CD4-positive, CD25-positive, alpha-beta regulatory T cell (primary cell): Measurements from ENCODE around the gene XRCC5. TPM values are rescaled to one million over a fixed set of nuclear protein-coding genes. Genes with fewer than 3 reads are reported as not detected.
A peak's percentile ranks its signal among the peaks of the same experiment; 100 is the strongest.

ENCODE experiments used
- ATAC-seq, 2 donors: fragments of 150-1000 bp; cut with Tn5 transposase; one replicate each; pipeline ENCODE4 v1.10.0; 2021; ENCODE audit warnings: low read depth in 2 of 2, moderate number of reproducible peaks in 2 of 2, moderate library complexity in 1 of 2
- DNase-seq, 3 donors: peaks; one replicate each; pipeline versions ENCODE4 v3.0.0 to v3.0.0-alpha.2; 2012 to 2022; ENCODE audit warnings: mixed read lengths in 1 of 3
- H3K27ac ChIP-seq: one replicate; pipeline ENCODE4 v1.7.0; 2013; ENCODE audit warnings: mild to moderate bottlenecking, low read length; ENCODE audit not compliant: insufficient read depth, poor library complexity, severe bottlenecking
- H3K27me3 ChIP-seq: one replicate; pipeline ENCODE4 v1.7.0; 2013; ENCODE audit warnings: low read length; ENCODE audit not compliant: control insufficient read depth, insufficient read depth
- H3K36me3 ChIP-seq: one replicate; pipeline ENCODE4 v1.7.0; 2013; ENCODE audit warnings: mild to moderate bottlenecking, low read length, moderate library complexity; ENCODE audit not compliant: control insufficient read depth, insufficient read depth
- H3K4me1 ChIP-seq: 2 replicates; pipeline ENCODE4 v1.7.0; 2013; ENCODE audit warnings: mild to moderate bottlenecking, low read length; ENCODE audit not compliant: insufficient read depth, control insufficient read depth, poor library complexity, severe bottlenecking
- H3K4me3 ChIP-seq: one replicate; pipeline ENCODE4 v1.7.0; 2013; ENCODE audit warnings: low read depth, mild to moderate bottlenecking, low read length, moderate library complexity
- H3K9me3 ChIP-seq, 2 experiments: 1 replicate in 1 of 2; 2 replicates in 1 of 2; pipeline ENCODE4 v1.7.0; 2013; ENCODE audit warnings: low read length in 2 of 2, mild to moderate bottlenecking in 1 of 2, moderate library complexity in 1 of 2; ENCODE audit not compliant: control insufficient read depth in 2 of 2
- H3K27ac Mint-ChIP-seq, 3 donors: one replicate each; pipeline ENCODE4 v1.8.0; 2020 to 2022; ENCODE audit warnings: mild to moderate bottlenecking in 3 of 3, mixed read lengths in 3 of 3, moderate library complexity in 2 of 3
- H3K27me3 Mint-ChIP-seq: one replicate; pipeline ENCODE4 v1.8.0; 2022; ENCODE audit warnings: mild to moderate bottlenecking, mixed read lengths
- H3K36me3 Mint-ChIP-seq: one replicate; pipeline ENCODE4 v1.8.0; 2020; ENCODE audit warnings: mixed read lengths
- H3K4me1 Mint-ChIP-seq, 4 donors: one replicate each; pipeline ENCODE4 v1.8.0; 2020 to 2022; ENCODE audit warnings: mixed read lengths in 4 of 4, mild to moderate bottlenecking in 1 of 4
- H3K4me3 Mint-ChIP-seq, 4 donors: one replicate each; pipeline ENCODE4 v1.8.0; 2020 to 2022; ENCODE audit warnings: mild to moderate bottlenecking in 4 of 4, mixed read lengths in 4 of 4, moderate library complexity in 3 of 4
- H3K9me3 Mint-ChIP-seq, 7 donors: one replicate each; pipeline ENCODE4 v1.8.0; 2020 to 2022; ENCODE audit warnings: mixed read lengths in 7 of 7, mild to moderate bottlenecking in 3 of 7, moderate library complexity in 2 of 7
- polyA plus RNA-seq, 4 donors: library from polyadenylated mRNA; unstranded; fragments of 300-500 nt; fragmentation: Illumina TruSeq; gene quantifications; one replicate each; pipeline ENCODE4 v1.2.3, GENCODE V29; 2021
- total RNA-seq: library from RNA; stranded (reverse); gene quantifications from one replicate; pipeline ENCODE4 v1.2.3, GENCODE V29; 2022

Gene XRCC5
- total and polyA plus RNA-seq, 5 donors from 2014 or later: 178 to 336 (median 272) TPM

GRCh38 chr2:216112926-216113325 lies 3.8 kb downstream of the XRCC5 start:
- Mint-ChIP-seq H3K4me3 (peak overlapping the region; percentile 12 to 95 (median 26)), H3K4me1 (peaks cover 46 to 92% (median 71%) of the 10 kb centered on the region in 4 donors), H3K27ac (peak overlapping the region; percentile 4 to 26 (median 21)), H3K27me3 (peaks cover 4% of the 10 kb centered on the region), H3K36me3 (peaks cover 54% of the 10 kb centered on the region), H3K9me3 (no peaks in the 10 kb centered on the region)
- DNase-seq: no peak
- peaks cover 80% of the 10 kb centered on the region for H3K4me1 ChIP-seq
- peak overlapping the region; percentile 22 for H3K4me3 ChIP-seq
- H3K27ac ChIP-seq: peak overlapping the region; percentile 7
- no peaks in the 10 kb centered on the region for H3K9me3 ChIP-seq
- peaks cover 54% of the 10 kb centered on the region for H3K36me3 ChIP-seq
- no peak for ATAC-seq
- no peaks in the 10 kb centered on the region for H3K27me3 ChIP-seq

DNA sequence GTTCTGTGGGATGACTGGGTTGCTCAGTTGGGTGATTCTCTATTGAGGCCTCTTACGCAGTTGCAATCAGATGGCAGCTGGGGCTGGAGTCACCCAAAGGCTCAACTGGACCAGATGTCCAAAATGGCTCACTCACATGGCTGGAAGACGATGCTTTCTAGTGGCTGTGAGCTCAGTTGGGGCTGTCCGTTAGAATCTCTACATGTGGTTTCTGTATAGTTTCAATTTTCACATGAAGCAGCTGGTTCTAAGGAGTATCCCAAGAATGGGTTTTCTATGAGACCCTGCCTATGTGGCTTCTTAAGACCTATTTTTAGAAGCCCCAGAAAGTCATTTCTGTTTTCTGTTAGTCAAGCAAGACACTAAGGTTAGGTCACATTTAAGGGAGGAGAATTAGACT lies 4.4 kb downstream of the XRCC5 start:
- peak overlapping the region in 3 of 4 donors; percentile 13 to 95 (median 23) for H3K4me3 Mint-ChIP-seq

GRCh38 chr2:216114382-216114713 lies 5.2 kb downstream of the XRCC5 start:
- ATAC-seq (no peak), DNase-seq (no peak)
- Histone ChIP-seq H3K4me1 (peaks cover 84% of the 10 kb centered on the region), H3K27ac (peak overlapping the region; percentile 68), H3K36me3 (peaks cover 68% of the 10 kb centered on the region), H3K4me3 (peak overlapping the region; percentile 7), H3K27me3 (no peaks in the 10 kb centered on the region), H3K9me3 (no peaks in the 10 kb centered on the region)
- H3K9me3 Mint-ChIP-seq: no peaks in the 10 kb centered on the region
- peak overlapping the region; percentile 95 to 98 (median 97) for H3K27ac Mint-ChIP-seq
- no peaks in the 10 kb centered on the region for H3K27me3 Mint-ChIP-seq
- H3K4me3 Mint-ChIP-seq: peak overlapping the region; percentile 87 to 97 (median 94)
- H3K36me3 Mint-ChIP-seq: peaks cover 60% of the 10 kb centered on the region
- H3K4me1 Mint-ChIP-seq: peaks cover 46 to 96% (median 73%) of the 10 kb centered on the region in 4 donors

More for the DNA sequence above, 4.4 kb downstream of the XRCC5 start:
- peaks cover 4% of the 10 kb centered on the region for H3K27me3 Mint-ChIP-seq
- H3K36me3 Mint-ChIP-seq: peaks cover 56% of the 10 kb centered on the region
- no peaks in the 10 kb centered on the region for H3K9me3 Mint-ChIP-seq
- peak overlapping the region; percentile 21 to 98 (median 83) for H3K27ac Mint-ChIP-seq
- ATAC-seq: no peak
- Histone ChIP-seq H3K36me3 (peaks cover 60% of the 10 kb centered on the region), H3K9me3 (no peaks in the 10 kb centered on the region), H3K4me3 (no peak overlapping the region), H3K27me3 (no peaks in the 10 kb centered on the region), H3K27ac (peak overlapping the region; percentile 7), H3K4me1 (peaks cover 85% of the 10 kb centered on the region)
- H3K4me1 Mint-ChIP-seq: peaks cover 46 to 95% (median 77%) of the 10 kb centered on the region in 4 donors
- DNase-seq: peak in 1 of 3 donors; percentile 36

- H3K4me3 ChIP-seq: peak overlapping the region; percentile 94
- H3K9me3 ChIP-seq: no peaks in the 10 kb centered on the region
- ATAC-seq (peak; percentile 81 to 87), DNase-seq (peak; percentile 96 to 99 (median 96))
- Mint-ChIP-seq H3K4me3 (peak overlapping the region; percentile 87 to 97 (median 94)), H3K27ac (peak overlapping the region; percentile 95 to 98 (median 97)), H3K36me3 (peaks cover 61% of the 10 kb centered on the region), H3K27me3 (no peaks in the 10 kb centered on the region), H3K4me1 (peaks cover 49 to 99% (median 75%) of the 10 kb centered on the region in 4 donors), H3K9me3 (no peaks in the 10 kb centered on the region)
- peaks cover 74% of the 10 kb centered on the region for H3K36me3 ChIP-seq
- H3K27me3 ChIP-seq: no peaks in the 10 kb centered on the region
- H3K4me1 ChIP-seq: peaks cover 83% of the 10 kb centered on the region
- peak overlapping the region; percentile 80 for H3K27ac ChIP-seq
Observed at GRCh38 chr2:216114714-216115531, 5.8 kb downstream of the XRCC5 start.

- Mint-ChIP-seq H3K4me3 (peak overlapping the region; percentile 36 to 53 (median 44)), H3K36me3 (peaks cover 58% of the 10 kb centered on the region), H3K9me3 (no peaks in the 10 kb centered on the region), H3K27me3 (no peaks in the 10 kb centered on the region), H3K27ac (peak overlapping the region in 2 of 3 donors; percentile 23 to 65), H3K4me1 (peaks cover 45 to 98% (median 68%) of the 10 kb centered on the region in 4 donors)
- Histone ChIP-seq H3K9me3 (no peaks in the 10 kb centered on the region), H3K36me3 (peaks cover 79% of the 10 kb centered on the region), H3K4me3 (no peak overlapping the region), H3K27ac (no peak overlapping the region), H3K4me1 (peaks cover 82% of the 10 kb centered on the region), H3K27me3 (no peaks in the 10 kb centered on the region)
- no peak for ATAC-seq
- DNase-seq: no peak
Observed at GRCh38 chr2:216116418-216116817, 7.3 kb downstream of the XRCC5 start.

GRCh38 chr2:216117561-216118340 lies 8.6 kb downstream of the XRCC5 start:
- Mint-ChIP-seq H3K4me3 (peak overlapping the region in 3 of 4 donors; percentile 38 to 53 (median 39)), H3K4me1 (peaks cover 49 to 93% (median 62%) of the 10 kb centered on the region in 4 donors), H3K36me3 (peaks cover 61% of the 10 kb centered on the region), H3K9me3 (no peaks in the 10 kb centered on the region), H3K27ac (peak overlapping the region; percentile 26 to 54 (median 53)), H3K27me3 (no peaks in the 10 kb centered on the region)
- Histone ChIP-seq H3K9me3 (no peaks in the 10 kb centered on the region), H3K4me1 (peaks cover 71% of the 10 kb centered on the region), H3K27me3 (no peaks in the 10 kb centered on the region), H3K36me3 (peaks cover 79% of the 10 kb centered on the region), H3K27ac (no peak overlapping the region), H3K4me3 (no peak overlapping the region)
- DNase-seq (no peak), ATAC-seq (no peak)

GRCh38 chr2:216118474-216118873 lies 9.3 kb downstream of the XRCC5 start:
- peaks cover 64% of the 10 kb centered on the region for H3K4me1 ChIP-seq
- no peaks in the 10 kb centered on the region for H3K9me3 ChIP-seq
- Mint-ChIP-seq H3K4me3 (peak overlapping the region in 1 of 4 donors; percentile 11), H3K27me3 (no peaks in the 10 kb centered on the region), H3K36me3 (peaks cover 56% of the 10 kb centered on the region), H3K9me3 (no peaks in the 10 kb centered on the region), H3K4me1 (peaks cover 50 to 89% (median 55%) of the 10 kb centered on the region in 4 donors), H3K27ac (peak overlapping the region; percentile 54 to 77 (median 59))
- H3K27ac ChIP-seq: no peak overlapping the region
- H3K4me3 ChIP-seq: no peak overlapping the region
- H3K36me3 ChIP-seq: peaks cover 78% of the 10 kb centered on the region
- ATAC-seq (no peak), DNase-seq (no peak)
- H3K27me3 ChIP-seq: no peaks in the 10 kb centered on the region
